GM21367 (cell line): ENCODE measurements around the gene AKAP10.
"Not testable (repeated sequence)": the region's sequence is repeated elsewhere in the genome, so short reads cannot be mapped to it uniquely, and the experiment has no call there.

Source experiments
- ATAC-seq: cut with Tn5 transposase; IDR thresholded peaks from one replicate; pipeline ENCODE4 v1.9.1; 2021; ENCODE audit not compliant: unreplicated experiment

AKAP10 gene

DNA sequence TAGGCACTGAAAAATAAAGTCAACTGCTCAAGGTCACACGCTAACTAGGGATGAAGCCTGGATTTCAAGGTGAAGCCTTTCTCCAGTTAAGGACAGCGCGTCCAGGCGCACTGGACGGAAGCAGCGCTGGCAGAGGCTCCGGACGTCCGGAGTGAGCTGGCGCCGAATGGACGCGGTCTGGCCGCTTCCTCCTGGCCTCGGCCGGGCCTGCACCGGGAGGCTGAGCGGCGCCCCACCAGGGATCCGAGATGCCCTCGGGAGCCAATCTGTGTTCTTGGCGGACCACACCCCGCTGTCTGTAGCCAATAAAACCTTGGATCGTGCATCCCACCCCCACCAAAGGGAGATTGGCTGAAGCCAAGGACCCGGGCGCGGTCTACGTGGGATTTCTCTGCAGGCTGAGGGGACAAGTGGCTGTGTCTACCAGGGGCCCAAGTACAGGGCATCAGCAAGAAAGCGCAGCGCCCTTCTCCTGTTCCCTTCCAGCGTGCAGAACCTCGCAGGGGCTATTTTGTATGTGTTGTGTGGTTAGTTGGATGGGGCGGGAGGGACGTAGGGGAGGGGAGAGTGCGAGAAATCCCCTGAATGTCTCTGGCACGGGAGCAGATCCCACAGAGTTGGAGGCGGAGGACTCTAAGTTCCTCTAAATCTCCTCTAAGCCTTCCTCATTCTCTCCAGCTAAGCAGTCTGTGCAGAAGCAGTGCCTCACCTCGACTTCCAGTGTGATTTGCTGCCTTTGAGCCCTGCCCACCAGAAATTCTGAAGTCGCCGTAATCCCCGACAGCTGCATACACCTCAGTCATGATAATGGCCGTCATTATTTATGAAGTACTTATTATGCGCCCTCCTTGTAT is 2.5 kb upstream of the AKAP10 start:
- ATAC-seq: no peak

DNA sequence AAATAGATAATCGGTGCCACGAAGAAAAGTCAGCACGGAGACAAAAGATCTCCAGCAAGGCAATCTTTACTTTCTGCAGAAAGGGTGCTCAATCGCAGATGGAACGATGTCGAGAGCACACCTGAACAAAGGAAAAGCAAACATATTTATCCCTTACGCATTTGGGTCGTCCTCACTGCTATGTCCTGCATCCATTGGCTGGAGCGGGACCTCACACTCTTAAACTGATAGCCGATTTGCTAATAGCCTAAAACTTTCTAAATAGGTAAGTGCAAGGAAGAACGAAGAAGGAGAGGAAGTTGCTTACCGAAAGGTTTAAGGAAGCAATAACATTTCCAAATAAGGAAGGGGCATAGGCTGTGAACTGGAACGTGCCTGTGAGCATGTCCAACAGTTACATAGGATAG is 1.2 kb upstream of the AKAP10 start:
- ATAC-seq: no peak

DNA sequence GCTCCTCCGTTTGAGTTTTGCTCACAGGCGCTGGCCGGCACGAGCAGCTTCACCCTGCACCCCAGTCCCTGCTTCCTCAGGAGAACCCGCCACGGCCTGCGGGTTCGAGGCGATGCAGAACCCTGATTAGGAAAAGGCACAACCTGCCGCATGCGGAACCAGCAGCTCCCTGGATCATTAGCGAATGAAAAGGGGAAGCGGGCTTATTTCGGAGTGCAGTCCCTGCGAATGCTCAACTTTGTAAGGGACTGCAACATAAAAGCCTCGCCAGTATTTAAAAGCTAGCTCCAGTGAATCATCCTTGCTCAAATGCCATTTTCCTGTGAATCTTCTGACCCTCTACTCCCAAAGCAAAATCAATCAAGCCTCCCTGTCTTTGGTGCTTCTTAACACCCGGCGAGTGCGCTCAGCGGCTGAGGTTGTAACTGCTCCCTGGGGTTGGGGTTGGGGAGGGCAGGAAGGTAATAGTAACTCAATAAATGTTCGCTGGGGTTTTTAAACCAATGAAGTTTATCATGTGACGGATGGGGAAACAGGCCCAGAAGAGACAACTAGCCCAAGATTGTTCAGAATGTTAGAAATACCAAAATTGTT is 678 bp upstream of the AKAP10 start:
- peak; percentile 17 for ATAC-seq

GRCh38 chr17:19975601-19976000 is 2.0 kb downstream of the AKAP10 start:
- no peak for ATAC-seq

DNA sequence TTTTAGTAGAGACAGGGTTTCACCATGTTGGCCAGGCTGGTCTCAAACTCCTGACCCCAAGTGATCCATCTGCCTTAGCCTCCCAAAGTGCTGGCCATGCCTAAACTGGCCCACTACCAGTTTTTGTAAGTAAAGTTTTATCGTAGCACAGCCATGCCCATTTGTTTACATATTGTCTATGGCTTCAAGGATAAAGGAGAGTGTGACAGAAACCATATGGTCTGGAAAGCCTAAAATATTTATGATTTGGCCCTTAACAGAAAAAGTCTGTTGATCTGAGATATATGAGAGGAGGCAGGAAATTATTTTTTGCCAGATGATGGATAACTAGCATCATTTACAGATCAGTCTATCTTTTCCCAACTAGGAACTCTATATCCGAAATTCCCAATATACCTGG is 4.5 kb downstream of the AKAP10 start:
- no peak for ATAC-seq

DNA sequence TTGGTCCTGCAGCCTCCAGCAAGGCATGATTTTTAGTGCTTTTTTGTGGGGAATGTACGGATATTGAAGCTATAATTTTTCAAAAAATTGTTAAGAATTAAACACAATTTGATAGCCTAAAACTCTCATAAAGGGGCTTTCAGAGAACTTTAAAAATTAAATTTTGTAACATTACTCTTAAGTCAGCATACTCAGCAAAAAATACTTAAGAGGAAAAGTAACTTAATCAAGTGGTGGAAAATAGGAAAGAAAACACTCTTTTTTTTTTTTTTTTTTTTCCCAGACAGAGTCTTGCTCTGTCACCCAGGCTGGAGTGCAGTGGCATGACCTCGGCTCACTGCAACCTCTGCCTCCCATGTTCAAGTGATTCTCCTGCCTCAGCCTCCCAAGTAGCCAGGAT is 14.7 kb downstream of the AKAP10 start:
- ATAC-seq: not testable (repeated sequence)

DNA sequence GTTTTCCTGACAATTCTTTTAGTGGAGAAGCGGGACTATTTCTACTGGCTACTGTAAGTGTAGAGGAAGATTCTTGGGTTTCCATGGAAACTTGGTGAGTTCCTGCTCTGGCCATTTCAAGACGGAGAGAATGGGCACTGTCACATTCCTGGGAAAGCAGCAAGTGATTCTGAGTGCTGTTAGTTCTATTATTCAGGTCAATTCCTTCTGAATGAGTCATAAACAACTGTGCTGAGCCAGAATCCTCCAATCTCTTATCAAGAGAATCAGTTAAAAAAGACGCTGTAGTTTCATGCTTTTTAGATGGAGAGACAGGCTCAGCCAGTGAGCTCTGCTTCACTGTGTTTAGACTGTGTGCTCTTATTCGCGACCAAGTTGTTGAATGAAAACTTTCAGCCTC is 19.6 kb downstream of the AKAP10 start:
- ATAC-seq: no peak

GRCh38 chr17:19955099-19955498 is 22.5 kb downstream of the AKAP10 start:
- no peak for ATAC-seq

DNA sequence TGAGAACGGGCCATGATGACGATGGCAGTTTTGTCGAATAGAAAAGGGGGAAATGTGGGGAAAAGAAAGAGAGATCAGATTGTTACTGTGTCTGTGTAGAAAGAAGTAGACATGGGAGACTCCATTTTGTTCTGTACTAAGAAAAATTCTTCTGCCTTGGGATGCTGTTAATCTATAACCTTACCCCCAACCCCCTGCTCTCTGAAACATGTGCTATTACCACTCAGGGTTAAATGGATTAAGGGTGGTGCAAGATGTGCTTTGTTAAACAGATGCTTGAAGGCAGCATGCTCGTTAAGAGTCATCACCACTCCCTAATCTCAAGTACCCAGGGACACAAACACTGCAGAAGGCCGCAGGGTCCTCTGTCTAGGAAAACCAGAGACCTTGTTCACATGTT is 26.2 kb downstream of the AKAP10 start:
- not testable (repeated sequence) for ATAC-seq

DNA sequence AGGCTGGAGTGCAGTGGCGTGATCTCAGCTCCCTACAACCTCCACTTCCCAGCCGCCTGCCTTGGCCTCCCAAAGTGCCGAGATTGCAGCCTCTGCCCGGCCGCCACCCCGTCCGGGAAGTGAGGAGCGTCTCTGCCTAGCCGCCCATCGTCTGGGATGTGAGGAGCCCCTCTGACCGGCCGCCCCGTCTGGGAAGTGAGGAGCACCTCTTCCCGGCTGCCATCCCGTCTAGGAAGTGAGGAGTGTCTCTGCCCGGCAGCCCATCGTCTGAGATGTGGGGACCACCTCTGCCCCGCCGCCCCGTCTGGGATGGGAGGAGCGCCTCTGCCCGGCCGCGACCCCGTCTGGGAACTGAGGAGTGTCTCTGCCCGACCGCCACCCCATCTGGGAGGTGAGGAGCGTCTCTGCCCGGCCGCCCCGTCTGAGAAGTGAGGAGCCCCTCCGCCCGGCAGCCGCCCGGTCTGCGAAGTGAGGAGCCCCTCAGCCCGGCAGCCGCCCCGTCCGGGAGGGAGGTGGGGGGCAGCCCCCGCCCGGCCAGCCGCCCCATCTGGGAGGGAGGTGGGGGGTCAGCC is 26.9 kb downstream of the AKAP10 start:
- not testable (repeated sequence) for ATAC-seq

GRCh38 chr17:19948116-19948943 is 29.3 kb downstream of the AKAP10 start:
- no peak for ATAC-seq

GRCh38 chr17:19946921-19947320 is 30.7 kb downstream of the AKAP10 start:
- no peak for ATAC-seq

GRCh38 chr17:19945009-19945626 is 32.5 kb downstream of the AKAP10 start:
- ATAC-seq: no peak

- no peak for ATAC-seq
These were observed 34.0 kb downstream of the AKAP10 start for GRCh38 chr17:19943599-19943998.

GRCh38 chr17:19943026-19943425 is 34.6 kb downstream of the AKAP10 start:
- no peak for ATAC-seq

DNA sequence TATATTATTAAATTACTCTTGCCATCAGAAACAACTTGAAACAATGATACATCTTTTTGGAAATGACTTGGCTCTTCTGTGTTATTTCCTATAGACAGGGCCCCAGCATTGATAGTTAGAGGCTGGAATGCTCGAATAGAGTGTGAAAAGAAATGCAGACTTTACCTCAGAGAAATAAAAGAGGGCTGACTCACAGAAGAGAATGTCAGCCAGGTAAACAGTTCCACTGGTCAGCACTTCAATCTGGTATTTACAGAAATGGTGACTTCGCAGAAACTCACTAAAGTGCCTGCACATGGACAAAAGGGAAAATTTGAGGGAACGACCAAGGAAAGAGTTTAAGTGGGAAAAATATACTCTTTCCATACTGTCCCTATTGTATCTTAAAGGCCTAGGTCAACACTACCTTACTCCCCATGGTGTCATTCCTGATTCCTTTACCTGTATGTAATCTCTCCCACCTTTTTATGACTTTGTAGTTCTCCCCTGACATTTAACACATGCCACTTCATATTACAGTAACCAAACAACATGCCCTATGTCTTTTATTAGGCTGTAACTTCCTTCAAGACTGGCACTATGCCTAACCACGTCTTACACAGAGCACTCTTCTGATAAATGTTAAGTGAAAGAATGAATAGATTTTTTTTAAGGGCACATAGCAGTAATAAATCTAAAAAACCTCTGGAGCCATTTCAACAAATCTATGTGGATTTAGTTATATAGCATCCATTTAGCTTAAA is 36.7 kb downstream of the AKAP10 start:
- ATAC-seq: no peak

DNA sequence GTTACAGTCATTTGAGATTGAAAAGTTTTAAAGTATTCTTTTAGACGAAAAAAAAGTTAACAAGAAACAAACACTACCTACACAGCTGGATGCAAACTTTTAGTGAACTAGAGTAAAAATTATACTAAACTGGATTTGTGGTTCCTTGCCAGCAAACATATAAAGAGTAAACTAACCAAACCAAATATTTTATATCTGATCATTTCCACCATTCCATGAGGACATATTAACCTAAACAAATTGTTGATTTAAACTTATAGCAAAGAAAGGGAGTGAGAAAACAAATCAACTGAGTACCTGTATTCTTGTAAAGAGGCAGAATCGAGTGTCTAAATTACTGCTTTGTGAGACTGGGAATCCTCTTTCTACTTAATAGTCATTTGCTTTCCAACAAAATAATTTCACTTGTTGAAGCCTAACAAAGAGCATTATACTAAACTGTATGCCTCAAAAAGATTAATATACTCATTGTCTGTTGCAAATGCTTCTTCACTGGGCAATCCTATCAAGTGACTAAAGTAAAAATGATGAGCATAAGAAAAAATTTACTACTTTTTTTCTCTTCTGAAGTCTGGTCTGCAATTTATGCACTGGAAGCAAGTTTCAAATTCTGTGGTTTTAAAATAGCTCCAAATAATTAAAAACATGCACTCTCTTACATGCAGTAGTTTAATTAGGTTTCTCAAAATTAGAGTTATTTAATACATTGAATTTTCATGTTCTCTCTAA is 37.5 kb downstream of the AKAP10 start:
- no peak for ATAC-seq

GRCh38 chr17:19938736-19939135 is 38.9 kb downstream of the AKAP10 start:
- no peak for ATAC-seq

DNA sequence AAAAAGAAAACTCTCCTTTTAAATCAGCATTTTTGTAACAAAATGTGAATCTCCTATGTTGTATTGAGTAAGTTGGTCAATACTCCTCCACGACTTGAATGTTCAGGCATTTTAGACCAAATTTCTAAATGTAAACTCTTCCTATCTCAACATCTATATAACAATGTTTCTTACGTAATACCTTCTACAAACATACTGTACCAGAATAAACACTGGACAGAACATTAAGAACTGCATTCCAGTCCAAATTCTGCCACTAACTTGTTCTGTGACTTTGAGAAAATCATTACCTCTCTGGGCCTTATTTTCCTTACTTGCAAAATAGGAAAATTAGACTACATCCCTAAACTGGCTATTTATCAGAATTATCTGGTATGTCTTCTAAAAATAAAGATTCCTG is 40.1 kb downstream of the AKAP10 start:
- no peak for ATAC-seq

- no peak for ATAC-seq
These were observed 42.5 kb downstream of the AKAP10 start for GRCh38 chr17:19935169-19935568.
